Measurements from ENCODE around the gene ZFYVE1.
A peak's percentile ranks its signal among the peaks of the same experiment; 100 is the strongest.
"Not testable (repeated sequence)": the region's sequence is repeated elsewhere in the genome, so short reads cannot be mapped to it uniquely, and the experiment has no call there.

The ZFYVE1 gene, protein sequence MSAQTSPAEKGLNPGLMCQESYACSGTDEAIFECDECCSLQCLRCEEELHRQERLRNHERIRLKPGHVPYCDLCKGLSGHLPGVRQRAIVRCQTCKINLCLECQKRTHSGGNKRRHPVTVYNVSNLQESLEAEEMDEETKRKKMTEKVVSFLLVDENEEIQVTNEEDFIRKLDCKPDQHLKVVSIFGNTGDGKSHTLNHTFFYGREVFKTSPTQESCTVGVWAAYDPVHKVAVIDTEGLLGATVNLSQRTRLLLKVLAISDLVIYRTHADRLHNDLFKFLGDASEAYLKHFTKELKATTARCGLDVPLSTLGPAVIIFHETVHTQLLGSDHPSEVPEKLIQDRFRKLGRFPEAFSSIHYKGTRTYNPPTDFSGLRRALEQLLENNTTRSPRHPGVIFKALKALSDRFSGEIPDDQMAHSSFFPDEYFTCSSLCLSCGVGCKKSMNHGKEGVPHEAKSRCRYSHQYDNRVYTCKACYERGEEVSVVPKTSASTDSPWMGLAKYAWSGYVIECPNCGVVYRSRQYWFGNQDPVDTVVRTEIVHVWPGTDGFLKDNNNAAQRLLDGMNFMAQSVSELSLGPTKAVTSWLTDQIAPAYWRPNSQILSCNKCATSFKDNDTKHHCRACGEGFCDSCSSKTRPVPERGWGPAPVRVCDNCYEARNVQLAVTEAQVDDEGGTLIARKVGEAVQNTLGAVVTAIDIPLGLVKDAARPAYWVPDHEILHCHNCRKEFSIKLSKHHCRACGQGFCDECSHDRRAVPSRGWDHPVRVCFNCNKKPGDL

DNA sequence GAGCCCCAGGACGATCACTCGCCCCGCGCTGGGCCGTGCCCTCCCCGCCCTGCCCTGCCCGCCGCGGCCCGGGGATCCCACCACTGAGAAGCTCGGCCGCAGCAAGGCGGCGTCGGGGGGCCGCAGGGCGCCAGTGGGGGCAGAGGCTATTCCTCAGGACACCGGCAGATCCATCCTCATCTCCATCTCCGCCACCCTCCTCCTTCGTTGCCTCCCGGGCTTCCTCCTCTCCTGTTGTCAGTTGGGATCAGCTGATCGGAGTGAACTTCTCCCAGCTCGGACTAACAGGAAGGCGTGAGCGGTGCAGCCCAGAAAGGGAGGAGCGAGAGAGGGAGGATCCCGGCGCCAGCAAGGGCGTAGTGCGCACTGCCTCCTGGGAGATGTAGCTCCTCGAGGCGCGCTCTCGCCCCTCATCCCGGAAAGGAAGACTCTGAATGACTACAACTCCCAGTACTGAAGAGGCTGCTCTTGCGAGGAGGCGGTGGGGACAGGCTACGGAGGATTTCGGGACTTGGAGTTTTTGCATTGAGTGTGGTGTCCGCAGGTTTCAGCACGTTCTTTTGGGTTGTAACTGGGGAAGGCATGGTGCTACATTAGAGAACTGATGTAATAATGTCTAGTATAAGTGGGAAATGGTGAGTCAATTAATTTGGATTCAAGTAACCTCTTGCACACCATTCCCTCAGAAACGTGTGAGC lies at the start of gene ZFYVE1:
Gene ZFYVE1, minus strand, starts transcription at position 262 of the 698 bp plus-strand sequence. CDS start 2,598 bp downstream, outside the sequence.
- DNase-seq, result peak; percentile 92

DNA sequence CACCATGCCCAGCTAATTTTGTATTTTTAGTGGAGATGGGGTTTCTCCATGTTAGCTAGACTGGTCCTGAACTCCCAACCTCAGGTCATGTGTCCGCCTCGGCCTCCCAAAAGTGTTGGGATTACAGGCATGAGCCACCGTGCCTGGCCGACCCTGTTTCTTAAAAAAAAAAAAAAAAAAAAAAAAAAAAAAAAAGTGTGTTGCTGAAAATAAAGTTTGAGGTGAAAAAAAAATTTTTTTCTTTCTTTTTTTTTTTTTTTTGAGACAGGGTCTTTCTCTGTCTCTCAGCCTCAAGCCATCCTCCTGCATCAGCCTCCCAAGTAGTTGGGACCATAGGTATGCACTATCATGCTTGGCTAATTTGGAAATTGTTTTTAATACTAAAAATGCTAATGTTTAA lies 42.7 kb upstream of the ZFYVE1 start:
- DNase-seq, result no peak

DNA sequence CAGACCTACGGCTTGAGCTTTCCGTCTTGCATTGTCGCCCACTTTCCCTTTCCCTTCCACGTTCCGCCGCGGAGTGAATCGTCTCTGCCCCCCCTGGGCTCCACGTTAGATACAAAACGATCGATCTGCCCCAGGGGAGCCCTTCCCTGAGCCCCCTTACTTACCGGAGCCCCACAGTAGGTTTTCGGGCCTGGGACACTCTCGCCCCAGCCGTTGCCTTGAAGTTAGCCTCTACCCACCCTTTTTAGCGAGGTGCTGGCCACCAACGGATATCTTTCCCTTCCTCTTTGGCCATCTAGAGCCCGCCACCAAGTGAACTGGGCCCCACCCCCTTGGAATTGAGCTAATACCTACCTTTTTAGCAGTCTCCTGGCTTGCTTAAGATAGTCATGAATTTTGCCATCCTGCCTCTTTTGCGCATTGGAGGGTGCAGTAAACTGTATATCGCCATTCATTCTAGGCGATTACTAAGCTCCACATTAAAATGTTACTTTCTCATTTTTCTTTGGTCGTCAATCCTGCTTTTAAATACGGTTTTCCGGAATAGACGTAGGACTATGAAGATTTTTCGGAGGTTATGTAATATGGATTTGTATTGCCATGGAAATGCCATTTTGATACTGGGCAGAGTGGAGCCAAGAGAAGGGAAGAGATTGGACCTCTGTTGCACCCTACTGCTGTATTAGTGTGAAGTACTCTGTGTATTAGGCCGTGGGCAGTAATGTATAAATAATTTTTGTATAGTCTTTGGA lies 32.2 kb upstream of the ZFYVE1 start:
- no peak for DNase-seq

DNA sequence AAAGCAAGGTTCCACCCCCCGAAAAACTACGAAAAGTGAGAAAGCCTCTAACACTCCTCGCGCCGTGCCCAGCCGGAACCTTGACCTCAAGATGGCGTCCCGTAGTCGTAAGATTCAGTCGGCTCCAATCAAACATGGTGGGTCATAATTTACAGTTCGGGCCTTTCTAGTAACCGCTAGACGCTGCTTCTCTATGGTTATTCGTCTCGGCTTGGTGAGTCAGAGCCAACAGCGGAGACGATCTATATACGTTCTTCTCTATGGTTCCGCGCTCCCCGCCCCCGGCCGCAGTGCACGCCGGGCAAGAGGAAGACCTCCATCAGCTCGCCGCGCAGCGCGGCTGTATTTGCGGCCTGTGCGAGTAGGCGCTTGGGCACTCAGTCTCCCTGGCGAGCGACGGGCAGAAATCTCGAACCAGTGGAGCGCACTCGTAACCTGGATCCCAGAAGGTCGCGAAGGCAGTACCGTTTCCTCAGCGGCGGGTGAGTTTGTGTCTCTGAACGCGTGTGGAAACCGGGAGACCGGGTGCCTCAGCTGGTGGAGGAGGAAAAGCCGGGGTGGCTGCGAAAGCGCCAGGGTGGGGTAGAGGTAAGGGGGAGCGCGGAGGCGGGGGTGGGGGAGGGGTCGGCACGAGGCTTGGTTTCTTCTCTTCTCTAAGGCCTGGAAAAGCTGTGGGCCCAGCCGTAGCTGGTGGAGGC lies 31.5 kb upstream of the ZFYVE1 start, which contains the start of gene RBM25:
Gene RBM25, plus strand, starts transcription at position 311 of the 698 bp plus-strand sequence. CDS start 13,108 bp downstream, outside the sequence.
- DNase-seq, result peak; percentile 94

DNA sequence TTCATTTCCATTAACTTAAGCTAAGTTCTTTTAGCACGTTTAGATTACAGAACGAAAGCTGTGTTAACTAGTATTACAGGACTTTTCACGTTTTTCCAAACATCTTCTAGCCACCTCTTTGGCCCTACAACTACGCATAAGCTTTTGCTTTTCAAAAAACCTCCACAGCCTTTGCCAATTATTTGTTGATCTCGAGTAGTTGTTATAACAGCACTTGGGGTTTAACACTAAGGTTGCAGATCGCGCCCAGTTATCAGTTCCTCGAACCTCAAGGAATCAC lies 31.0 kb upstream of the ZFYVE1 start:
- no peak for DNase-seq

DNA sequence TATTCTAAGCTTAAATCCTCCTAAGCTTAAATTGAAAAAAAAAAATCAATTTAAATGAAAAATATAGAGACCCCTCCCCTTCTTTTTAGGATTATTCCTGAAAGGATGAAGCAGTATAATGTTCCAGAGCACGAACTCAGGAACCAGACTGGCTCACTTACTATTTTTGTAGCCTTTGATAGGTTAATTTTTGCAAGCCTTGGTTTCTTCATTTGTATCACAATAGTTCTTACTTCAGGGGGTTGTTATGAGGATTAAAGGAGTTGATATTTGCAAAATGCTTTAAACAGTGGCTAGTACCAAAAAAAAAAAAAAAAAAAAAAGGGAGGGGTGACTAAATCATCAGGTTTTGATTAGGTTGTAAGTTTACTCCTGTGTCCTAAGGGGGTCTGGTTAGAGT lies 28.3 kb upstream of the ZFYVE1 start:
- no peak for DNase-seq

DNA sequence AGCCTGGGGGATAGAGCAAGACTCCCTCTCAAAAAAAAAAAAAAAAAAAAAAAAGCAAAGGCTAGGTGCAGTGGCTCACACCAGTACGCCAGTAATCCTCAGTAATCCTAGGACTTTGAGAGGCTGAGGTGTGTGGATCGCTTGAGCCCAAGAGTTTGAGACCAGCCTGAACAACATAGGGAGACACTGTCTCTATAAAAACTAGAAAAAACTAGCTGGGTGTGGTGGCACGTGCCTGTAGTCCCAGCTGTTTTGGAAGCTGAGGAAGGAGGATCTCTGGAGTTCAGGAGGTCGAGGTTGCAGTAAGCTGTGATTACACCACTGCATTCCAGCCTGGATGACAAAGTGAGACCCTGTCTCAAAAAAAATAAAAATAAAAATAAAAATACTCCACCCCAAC lies 22.5 kb upstream of the ZFYVE1 start:
- no peak for DNase-seq

DNA sequence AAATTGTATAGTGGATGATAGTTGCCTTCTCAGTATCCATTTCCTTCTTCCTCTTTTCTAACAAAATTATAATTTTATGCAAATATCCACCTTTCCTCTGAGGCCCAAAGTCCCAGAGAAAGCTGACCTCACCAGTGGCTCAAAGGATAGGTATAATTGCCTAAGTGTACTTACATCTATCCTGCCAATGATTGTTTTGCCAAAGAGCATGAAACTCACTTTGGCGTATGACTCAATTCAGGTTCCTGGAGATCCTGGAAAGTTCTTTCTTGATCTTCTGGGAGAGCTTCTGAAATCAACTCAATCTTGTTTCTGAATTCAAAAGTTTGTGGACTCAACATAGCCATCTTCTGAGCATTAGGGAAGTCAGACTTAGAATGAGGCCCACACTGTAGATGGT lies 20.9 kb upstream of the ZFYVE1 start:
- no peak for DNase-seq

DNA sequence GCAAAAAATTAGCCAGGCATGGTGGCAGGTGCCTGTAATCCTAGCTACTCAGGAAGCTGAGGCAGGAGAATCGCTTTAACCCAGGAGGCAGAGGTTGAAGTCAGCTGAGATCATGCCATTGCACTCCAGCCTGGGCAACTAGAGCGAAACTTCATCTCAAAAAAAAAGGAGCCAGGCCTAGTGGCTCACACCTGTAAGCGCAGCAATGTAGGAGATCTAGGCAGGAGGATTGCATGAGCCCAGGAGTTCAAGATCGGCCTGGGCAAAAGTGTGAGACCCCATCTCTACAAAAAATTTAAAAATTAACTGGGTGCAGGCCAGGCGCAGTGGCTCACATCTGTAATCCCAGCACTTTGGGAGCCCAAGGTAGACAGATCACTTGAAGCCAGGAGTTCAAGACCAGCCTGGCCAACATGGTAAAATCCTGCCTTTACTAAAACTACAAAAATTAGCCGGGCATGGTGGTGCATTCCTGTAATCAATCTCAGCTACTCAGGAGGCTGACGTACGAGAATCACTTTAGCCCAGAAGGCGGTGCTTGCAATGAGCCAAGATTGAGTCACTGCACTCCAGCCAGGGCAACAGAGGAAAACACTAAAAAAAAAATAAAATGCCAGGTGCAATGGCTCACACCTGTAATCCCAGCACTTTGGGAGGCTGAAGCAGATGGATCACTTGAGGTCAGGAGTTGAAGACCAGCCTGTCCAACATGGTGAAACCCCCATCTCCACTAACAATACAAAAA lies 10.0 kb upstream of the ZFYVE1 start:
- DNase-seq, result not testable (repeated sequence)

DNA sequence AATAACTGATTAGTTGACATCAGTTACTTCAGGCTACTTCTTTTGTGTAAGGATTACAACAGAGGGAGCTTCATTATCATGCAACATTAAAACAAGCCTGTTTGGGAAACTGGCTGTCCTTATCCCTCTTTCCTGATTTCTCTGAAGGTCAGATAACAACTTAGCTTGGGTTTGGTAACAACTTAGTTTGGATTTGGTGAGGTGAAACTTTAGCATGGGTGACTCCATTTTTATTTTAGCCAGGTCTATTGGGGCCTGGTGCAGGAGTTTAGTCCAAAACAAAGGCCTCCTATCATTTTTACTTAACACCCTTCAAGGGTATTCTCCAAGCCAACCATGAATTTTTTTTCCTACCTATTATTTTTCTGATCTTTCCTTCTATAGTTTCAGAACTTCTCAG lies 1.1 kb upstream of the ZFYVE1 start:
- DNase-seq, result no peak

DNA sequence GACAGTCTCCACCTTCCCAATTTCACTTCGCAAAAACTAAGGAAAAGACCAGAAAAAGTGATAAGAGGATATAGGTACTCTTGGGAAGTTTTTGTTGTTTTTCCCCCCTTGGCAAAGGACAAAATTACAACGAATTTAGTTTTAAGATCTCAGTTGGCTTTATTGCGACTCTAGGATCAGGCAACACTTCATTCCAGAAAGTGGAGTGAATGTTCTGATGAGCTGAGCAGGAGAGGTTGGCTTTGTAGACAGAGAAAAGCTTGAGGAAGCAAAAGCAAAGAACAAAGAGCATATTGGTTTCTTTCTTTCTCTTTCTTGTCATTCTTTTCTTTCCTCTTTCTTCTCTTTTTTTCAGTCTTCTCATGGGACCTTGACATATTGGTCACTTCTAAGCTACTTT lies 640 bp upstream of the ZFYVE1 start:
- no peak for DNase-seq

DNA sequence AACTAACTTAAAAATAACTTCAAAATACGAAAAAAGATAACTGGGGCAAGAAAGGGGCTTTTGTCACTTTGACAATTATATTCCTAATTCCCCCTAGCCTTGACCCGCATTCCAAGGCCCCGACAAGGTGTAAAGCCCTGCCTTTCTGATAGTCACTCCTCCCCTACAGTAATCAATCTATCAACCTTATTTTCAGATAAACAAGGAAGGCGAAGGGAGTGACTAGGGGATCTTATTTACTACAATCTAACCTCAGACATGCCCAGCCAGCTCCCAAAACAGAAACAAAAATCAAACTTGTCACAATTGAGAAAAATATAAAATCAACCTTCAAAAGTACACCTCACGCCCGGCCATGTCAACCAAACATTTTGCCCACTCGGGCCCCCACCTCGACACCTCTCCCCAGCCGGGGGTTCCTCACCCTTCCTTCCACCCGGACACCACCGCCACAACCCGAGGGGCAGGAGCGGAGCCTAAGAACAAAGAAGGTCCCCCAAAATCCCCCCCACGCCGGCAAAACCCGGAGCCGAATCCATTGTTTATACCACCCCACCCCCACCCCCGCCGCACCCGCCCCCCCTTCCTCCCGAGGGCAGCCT lies 562 bp downstream of the ZFYVE1 start:
- no peak for DNase-seq

DNA sequence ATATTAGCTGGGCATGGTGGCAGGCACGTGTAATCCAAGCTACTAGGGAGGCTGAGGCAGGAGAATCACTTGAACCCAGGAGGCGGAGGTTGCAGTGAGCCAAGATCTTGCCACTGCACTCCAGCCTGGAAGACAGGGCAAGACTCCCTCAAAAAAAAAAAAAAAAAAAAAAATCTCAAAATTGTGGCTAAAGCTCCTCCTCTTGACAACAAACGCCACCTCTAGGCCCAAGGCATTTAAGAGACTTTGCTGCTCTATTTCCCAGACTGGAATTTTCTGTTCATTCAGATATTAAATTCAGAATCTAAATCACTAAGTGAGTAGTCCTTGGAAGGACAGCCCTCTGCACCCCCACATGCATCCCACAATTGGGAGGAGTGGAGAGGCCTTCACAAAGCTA lies 1.4 kb downstream of the ZFYVE1 start:
- DNase-seq, result no peak

DNA sequence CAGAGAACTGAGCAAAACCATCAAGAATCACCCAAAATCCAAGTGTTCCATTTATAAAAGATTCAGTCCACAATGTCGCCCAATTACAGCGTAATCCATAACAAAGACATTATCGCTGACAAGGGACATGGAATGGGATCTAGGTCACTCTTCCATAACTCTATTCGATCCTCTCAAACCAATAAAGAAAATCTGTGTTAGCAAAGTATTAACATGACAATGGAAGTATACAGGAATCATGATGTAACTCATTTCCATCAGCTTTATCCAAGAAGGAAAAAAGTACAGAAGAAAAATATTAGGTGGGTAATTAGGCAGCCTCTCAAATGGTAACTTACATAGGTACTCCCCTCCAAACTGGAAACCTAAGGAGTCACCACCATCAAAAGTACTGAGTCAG lies 4.9 kb downstream of the ZFYVE1 start:
- DNase-seq, result no peak

DNA sequence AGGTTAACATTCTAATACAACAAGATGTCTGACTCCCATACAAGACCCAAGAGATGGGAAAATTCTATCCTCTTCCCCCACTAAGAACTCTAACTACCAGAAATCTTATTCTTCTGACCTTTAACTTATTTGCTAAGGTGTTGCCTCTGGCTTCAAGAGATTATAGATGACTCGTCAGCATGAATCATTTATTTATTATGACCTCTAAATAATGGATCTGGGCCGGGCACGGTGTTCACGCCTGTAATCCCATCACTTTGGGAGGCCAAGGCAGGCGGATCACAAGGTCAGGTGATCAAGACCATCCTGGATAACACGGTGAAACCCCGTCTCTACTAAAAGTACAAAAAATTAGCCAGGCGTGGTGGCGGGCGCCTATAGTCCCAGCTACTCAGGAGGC lies 10.9 kb downstream of the ZFYVE1 start:
- not testable (repeated sequence) for DNase-seq

DNA sequence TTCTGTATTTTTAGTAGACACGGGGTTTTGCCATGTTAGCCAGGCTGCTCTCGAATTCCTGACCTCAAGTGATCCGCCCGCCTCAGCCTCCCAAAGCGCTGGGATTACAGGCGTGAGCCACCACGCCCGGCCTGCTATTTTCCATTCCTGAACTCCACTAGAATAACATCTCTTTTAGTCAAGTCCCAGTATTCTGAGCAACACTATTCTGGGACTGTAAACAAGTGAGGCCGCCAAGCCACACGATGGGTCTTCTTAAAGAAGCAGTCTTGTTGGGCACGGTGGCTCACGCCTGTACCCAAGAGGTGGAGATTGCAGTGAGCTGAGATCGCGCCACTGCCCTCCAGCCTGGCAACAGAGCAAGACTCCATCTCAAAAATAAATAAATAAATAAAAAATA lies 11.4 kb downstream of the ZFYVE1 start:
- DNase-seq, result not testable (repeated sequence)

DNA sequence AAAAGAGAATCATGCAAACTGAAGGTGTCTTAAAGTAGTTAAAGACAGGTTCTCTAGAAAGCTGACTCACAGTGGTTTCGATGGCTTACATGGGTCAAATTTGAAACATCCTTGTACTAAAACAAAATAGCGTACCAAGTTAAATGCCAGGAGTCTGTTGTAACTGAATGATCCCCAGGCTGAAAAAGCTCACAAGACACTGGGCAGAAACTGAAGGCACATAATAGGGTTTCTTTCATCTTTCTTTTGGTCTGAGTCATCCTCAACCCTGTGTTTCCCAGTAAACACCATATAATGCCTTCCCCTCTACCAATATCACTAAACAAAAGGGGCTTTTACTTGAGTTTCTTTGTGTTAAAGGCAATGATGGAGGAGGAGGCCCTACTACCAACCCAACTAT lies 12.8 kb downstream of the ZFYVE1 start:
- DNase-seq, result no peak

DNA sequence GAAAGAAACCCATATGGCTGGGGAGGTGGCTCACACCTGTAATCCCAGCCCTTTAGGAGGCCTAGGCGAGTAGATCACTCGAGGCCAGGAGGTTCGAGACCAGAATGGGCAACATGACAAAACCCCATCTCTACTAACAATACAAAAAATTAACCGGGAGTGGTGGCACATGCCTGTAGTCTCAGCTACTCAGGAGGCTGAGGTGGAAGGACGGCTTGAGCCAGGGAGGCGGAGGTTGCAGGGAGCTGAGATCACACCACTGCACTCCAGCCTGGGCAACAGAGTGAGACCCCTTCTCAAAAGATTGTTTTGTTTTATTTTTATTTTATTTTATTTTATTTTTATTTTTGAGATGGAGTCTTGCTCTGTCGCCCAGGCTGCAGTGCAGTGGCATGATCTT lies 15.7 kb downstream of the ZFYVE1 start:
- not testable (repeated sequence) for DNase-seq

DNA sequence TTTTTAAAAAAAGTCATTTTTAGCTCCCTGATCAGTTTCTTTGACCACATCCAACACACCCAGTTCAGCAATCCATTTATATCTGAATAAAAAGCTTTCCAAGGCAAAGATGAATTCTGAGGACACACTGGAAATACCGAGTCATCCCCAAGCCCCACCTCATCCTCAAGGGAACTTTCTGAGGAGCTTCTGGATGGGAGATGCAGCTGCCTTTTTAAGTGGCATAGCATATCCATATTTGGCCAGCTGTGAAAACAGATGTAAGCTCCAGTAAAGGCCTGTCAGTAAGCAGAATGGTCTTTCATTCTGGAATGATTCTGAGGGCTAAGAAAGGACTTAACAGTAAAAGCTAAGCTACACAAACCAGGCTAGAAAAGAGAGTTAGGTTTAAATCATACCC lies 18.4 kb downstream of the ZFYVE1 start:
- no peak for DNase-seq

DNA sequence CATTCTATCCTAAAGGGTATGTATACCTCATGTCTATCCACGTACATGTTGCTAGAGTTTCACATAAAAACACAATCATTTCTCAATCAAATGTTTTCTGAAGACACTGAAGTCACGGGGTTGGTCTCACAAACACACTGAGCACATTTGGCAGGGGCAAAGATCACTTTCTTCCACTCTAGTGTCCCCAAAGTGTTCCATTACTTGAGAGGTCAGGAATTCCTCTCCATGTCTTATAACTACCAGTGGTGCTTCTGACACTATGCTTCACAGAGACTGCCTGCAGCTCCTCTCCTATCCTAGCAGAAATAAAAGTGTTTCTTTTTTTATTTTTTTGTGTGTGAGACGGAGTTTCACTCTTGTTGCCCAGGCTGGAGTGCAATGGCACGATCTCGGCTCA lies 19.1 kb downstream of the ZFYVE1 start:
- no peak for DNase-seq

DNA sequence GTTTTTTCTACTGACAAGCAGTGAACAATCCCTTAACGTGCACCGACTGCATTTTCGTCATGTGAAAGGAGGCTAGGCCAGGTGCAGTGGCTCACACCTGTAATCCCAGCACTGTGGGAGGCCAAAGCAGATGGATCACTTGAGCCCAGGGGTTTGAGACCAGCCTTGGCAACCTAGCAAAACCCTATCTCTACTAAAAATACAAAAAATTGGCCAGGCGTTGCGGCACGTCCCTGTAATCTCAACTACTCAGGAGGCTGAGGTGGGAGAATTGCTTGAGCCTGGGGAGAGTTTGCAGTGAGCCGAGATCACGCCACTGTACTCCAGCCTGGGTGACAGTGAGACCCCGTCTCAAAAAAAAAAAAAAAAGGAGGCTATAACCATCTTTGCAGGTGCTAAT lies 22.3 kb downstream of the ZFYVE1 start:
- not testable (repeated sequence) for DNase-seq
